ENCODE results near the gene MYO9A.

Gene MYO9A

GRCh38 chr15:71798641-71799040 is 319.3 kb downstream of the MYO9A start:
- WGBS, 2 experiments (ENCODE audit: insufficient coverage in 2 of 2), result 95% methylated on average over 5 to 6 of the region's 6 CpGs
- H3K4me1 ChIP-seq (ENCODE audit: control insufficient read depth, insufficient read depth, low read length, poor library complexity, severe bottlenecking), result no peaks in the 10 kb centered on the region

DNA sequence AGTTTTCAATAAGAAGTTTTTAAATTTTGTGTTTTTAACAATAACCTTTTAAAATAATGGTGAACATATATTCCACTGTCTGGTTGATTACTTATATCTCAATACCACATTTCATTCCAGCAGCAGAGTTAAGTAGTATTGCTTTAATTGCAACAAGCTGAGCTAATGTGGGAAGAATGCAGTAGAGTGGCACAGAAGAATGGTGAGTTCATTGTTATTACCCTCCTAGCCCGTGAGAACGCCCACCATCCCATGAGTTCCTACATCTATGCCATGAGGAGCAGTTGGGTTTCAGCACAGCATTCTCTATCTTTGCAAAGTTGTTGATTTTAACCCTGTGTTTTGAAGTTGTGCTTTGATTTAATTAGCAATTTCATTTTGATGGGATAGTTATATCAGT is 325.4 kb downstream of the MYO9A start:
- Histone ChIP-seq H3K9me3 (ENCODE audit: control insufficient read depth, low read length) (no peaks in the 10 kb centered on the region), H3K4me1 (ENCODE audit: control insufficient read depth, insufficient read depth, low read length, poor library complexity, severe bottlenecking) (no peaks in the 10 kb centered on the region), H3K4me3 (ENCODE audit: extremely low read depth, insufficient read depth, low read length, poor library complexity, severe bottlenecking) (no peak overlapping the region), H3K27ac (ENCODE audit: low read depth, low read length, severe bottlenecking) (no peak overlapping the region), H3K36me3 (ENCODE audit: control insufficient read depth, insufficient read depth, low read length) (no peaks in the 10 kb centered on the region)
- WGBS, 2 experiments (ENCODE audit: insufficient coverage in 2 of 2), result no CpG with 5 or more reads among the region's 2 CpGs

More at GRCh38 chr15:71798641-71799040, 319.3 kb downstream of the MYO9A start:
- Histone ChIP-seq H3K9me3 (ENCODE audit: control insufficient read depth, low read length) (no peaks in the 10 kb centered on the region), H3K4me3 (ENCODE audit: extremely low read depth, insufficient read depth, low read length, poor library complexity, severe bottlenecking) (no peak overlapping the region), H3K27ac (ENCODE audit: low read depth, low read length, severe bottlenecking) (no peak overlapping the region), H3K36me3 (ENCODE audit: control insufficient read depth, insufficient read depth, low read length) (no peaks in the 10 kb centered on the region)

- Histone ChIP-seq H3K4me3 (ENCODE audit: extremely low read depth, insufficient read depth, low read length, poor library complexity, severe bottlenecking) (no peak overlapping the region), H3K4me1 (ENCODE audit: control insufficient read depth, insufficient read depth, low read length, poor library complexity, severe bottlenecking) (no peaks in the 10 kb centered on the region), H3K27ac (ENCODE audit: low read depth, low read length, severe bottlenecking) (no peak overlapping the region), H3K9me3 (ENCODE audit: control insufficient read depth, low read length) (no peaks in the 10 kb centered on the region), H3K36me3 (ENCODE audit: control insufficient read depth, insufficient read depth, low read length) (no peaks in the 10 kb centered on the region)
- 93 to 95% methylated on average over 6 to 7 of the region's 7 CpGs for WGBS, 2 experiments (ENCODE audit: insufficient coverage in 2 of 2)
These were observed 326.0 kb downstream of the MYO9A start for GRCh38 chr15:71791975-71792374.

DNA sequence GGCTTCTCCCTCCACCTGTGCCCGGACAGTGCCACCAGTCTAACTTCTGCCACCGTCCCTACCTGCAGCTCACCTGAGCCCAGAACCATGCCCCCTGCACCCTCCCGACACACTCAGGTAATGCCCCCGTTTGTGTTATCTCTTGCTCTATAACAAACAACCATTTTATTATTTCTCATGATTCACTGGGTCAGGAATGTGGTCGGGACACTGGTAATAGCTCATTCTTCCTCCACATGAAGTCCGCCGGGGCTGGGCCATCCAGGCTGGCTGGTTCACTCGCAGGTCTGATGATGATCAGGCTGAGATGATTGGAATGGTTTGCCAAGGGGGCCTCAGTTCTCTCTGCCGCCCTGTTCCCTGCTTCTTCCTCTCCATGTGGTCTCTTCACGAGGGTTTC is 327.9 kb downstream of the MYO9A start:
- Histone ChIP-seq H3K36me3 (ENCODE audit: control insufficient read depth, insufficient read depth, low read length) (no peaks in the 10 kb centered on the region), H3K4me3 (ENCODE audit: extremely low read depth, insufficient read depth, low read length, poor library complexity, severe bottlenecking) (no peak overlapping the region), H3K27ac (ENCODE audit: low read depth, low read length, severe bottlenecking) (no peak overlapping the region), H3K4me1 (ENCODE audit: control insufficient read depth, insufficient read depth, low read length, poor library complexity, severe bottlenecking) (no peaks in the 10 kb centered on the region), H3K9me3 (ENCODE audit: control insufficient read depth, low read length) (no peaks in the 10 kb centered on the region)
- 91 to 92% methylated on average over 7 to 8 of the region's 10 CpGs for WGBS, 2 experiments (ENCODE audit: insufficient coverage in 2 of 2)

DNA sequence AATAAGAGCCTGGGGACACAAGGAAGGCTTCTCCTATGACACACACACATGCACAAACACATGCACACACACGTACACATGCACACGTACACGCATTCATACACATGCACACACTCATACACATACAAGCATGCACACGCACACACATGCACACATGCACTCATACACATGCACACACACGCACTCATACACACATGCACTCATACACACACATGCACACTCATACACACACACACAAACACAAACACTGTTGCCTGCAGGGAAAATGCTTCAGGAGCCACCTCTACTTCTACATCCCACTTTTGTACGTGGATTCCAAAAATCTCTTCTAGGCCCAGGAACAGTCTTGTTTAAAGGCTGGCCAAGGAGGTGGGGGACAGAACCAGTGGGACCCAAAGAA is 328.3 kb downstream of the MYO9A start:
- no peaks in the 10 kb centered on the region for H3K4me1 ChIP-seq (ENCODE audit: control insufficient read depth, insufficient read depth, low read length, poor library complexity, severe bottlenecking)
- no peaks in the 10 kb centered on the region for H3K36me3 ChIP-seq (ENCODE audit: control insufficient read depth, insufficient read depth, low read length)
- no peak overlapping the region for H3K4me3 ChIP-seq (ENCODE audit: extremely low read depth, insufficient read depth, low read length, poor library complexity, severe bottlenecking)
- no peak overlapping the region for H3K27ac ChIP-seq (ENCODE audit: low read depth, low read length, severe bottlenecking)
- no peaks in the 10 kb centered on the region for H3K9me3 ChIP-seq (ENCODE audit: control insufficient read depth, low read length)
- 85 to 99% methylated on average over 6 of the region's 6 CpGs for WGBS, 2 experiments (ENCODE audit: insufficient coverage in 2 of 2)

- Histone ChIP-seq H3K36me3 (ENCODE audit: control insufficient read depth, insufficient read depth, low read length) (no peaks in the 10 kb centered on the region), H3K9me3 (ENCODE audit: control insufficient read depth, low read length) (no peaks in the 10 kb centered on the region), H3K4me3 (ENCODE audit: extremely low read depth, insufficient read depth, low read length, poor library complexity, severe bottlenecking) (no peak overlapping the region), H3K27ac (ENCODE audit: low read depth, low read length, severe bottlenecking) (no peak overlapping the region), H3K4me1 (ENCODE audit: control insufficient read depth, insufficient read depth, low read length, poor library complexity, severe bottlenecking) (no peaks in the 10 kb centered on the region)
- 96 to 98% methylated on average over 13 to 14 of the region's 15 CpGs for WGBS, 2 experiments (ENCODE audit: insufficient coverage in 2 of 2)
These were observed 329.0 kb downstream of the MYO9A start for GRCh38 chr15:71788646-71789579.

GRCh38 chr15:71786673-71787072 is 331.3 kb downstream of the MYO9A start:
- Histone ChIP-seq H3K9me3 (ENCODE audit: control insufficient read depth, low read length) (no peaks in the 10 kb centered on the region), H3K36me3 (ENCODE audit: control insufficient read depth, insufficient read depth, low read length) (no peaks in the 10 kb centered on the region), H3K4me1 (ENCODE audit: control insufficient read depth, insufficient read depth, low read length, poor library complexity, severe bottlenecking) (no peaks in the 10 kb centered on the region), H3K4me3 (ENCODE audit: extremely low read depth, insufficient read depth, low read length, poor library complexity, severe bottlenecking) (no peak overlapping the region), H3K27ac (ENCODE audit: low read depth, low read length, severe bottlenecking) (no peak overlapping the region)
- 92 to 94% methylated on average over 4 to 7 of the region's 7 CpGs for WGBS, 2 experiments (ENCODE audit: insufficient coverage in 2 of 2)

- Histone ChIP-seq H3K4me3 (ENCODE audit: extremely low read depth, insufficient read depth, low read length, poor library complexity, severe bottlenecking) (no peak overlapping the region), H3K9me3 (ENCODE audit: control insufficient read depth, low read length) (no peaks in the 10 kb centered on the region), H3K4me1 (ENCODE audit: control insufficient read depth, insufficient read depth, low read length, poor library complexity, severe bottlenecking) (no peaks in the 10 kb centered on the region), H3K36me3 (ENCODE audit: control insufficient read depth, insufficient read depth, low read length) (no peaks in the 10 kb centered on the region), H3K27ac (ENCODE audit: low read depth, low read length, severe bottlenecking) (no peak overlapping the region)
- 93 to 100% methylated on average over 1 to 2 of the region's 2 CpGs for WGBS, 2 experiments (ENCODE audit: insufficient coverage in 2 of 2)
These were observed 332.0 kb downstream of the MYO9A start for GRCh38 chr15:71785996-71786395.

DNA sequence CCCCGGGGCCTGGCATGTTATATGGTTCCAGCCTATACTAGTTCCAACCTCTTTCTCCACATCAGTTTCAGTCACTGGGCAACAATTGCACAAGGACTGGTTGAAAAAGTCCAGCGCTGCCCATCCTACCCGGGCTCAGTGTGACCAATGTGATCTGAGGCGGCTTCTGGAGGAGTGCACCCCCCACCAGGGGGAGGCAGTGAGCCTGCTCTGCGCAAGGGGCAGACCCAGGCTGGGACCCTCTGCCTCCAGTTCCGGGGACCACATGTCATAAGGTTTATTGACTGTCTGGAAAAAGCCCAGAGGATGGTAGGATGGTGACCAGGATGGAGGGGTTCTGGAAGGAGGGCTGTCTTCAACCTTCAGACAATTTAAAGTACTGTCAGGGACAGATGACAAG is 333.2 kb downstream of the MYO9A start:
- WGBS, 2 experiments (ENCODE audit: insufficient coverage in 2 of 2), result 72 to 80% methylated on average over 4 to 6 of the region's 6 CpGs
- Histone ChIP-seq H3K36me3 (ENCODE audit: control insufficient read depth, insufficient read depth, low read length) (no peaks in the 10 kb centered on the region), H3K9me3 (ENCODE audit: control insufficient read depth, low read length) (no peaks in the 10 kb centered on the region), H3K27ac (ENCODE audit: low read depth, low read length, severe bottlenecking) (no peak overlapping the region), H3K4me1 (ENCODE audit: control insufficient read depth, insufficient read depth, low read length, poor library complexity, severe bottlenecking) (no peaks in the 10 kb centered on the region), H3K4me3 (ENCODE audit: extremely low read depth, insufficient read depth, low read length, poor library complexity, severe bottlenecking) (no peak overlapping the region)

DNA sequence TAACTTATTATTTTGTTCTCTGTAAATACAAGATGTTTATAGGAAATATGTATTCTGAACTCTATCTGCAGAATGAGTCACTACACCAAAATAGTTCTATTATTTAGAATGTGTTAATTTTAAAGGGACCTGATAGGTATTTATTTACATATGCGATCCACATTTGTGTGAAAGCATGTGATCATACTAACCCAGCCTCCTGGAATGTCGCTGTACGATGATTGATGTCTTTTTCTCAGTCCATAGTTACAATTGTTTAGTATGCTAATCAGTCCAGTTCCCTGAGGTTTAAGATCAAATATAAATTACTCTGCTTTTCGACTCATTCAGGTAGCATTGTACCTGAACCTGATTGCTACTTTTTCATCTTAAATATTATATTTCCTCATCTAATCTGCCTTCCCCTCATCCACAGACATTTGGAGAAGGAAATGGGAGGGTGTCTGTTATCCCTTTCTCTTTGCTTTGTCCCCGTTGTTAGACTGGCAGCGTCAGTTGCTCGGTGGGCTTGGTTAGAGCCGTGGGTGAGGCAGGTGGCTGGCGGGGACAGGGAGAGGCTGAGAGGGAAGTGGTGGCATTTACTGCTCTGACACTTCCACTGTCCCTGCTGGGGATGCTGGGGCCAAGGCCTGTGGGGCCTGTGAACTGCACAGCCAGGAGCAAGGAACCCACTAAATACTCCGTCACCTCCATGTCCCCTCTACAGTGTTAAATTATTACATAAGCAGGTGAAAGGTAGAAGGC is 335.4 kb downstream of the MYO9A start:
- WGBS, 2 experiments (ENCODE audit: insufficient coverage in 2 of 2), result 85% methylated on average over 4 of the region's 10 CpGs; no CpG with 5 or more reads in 1 of the 2 experiments
- Histone ChIP-seq H3K27ac (ENCODE audit: low read depth, low read length, severe bottlenecking) (no peak overlapping the region), H3K4me3 (ENCODE audit: extremely low read depth, insufficient read depth, low read length, poor library complexity, severe bottlenecking) (no peak overlapping the region), H3K36me3 (ENCODE audit: control insufficient read depth, insufficient read depth, low read length) (no peaks in the 10 kb centered on the region), H3K9me3 (ENCODE audit: control insufficient read depth, low read length) (no peaks in the 10 kb centered on the region), H3K4me1 (ENCODE audit: control insufficient read depth, insufficient read depth, low read length, poor library complexity, severe bottlenecking) (peaks cover 5% of the 10 kb centered on the region)

DNA sequence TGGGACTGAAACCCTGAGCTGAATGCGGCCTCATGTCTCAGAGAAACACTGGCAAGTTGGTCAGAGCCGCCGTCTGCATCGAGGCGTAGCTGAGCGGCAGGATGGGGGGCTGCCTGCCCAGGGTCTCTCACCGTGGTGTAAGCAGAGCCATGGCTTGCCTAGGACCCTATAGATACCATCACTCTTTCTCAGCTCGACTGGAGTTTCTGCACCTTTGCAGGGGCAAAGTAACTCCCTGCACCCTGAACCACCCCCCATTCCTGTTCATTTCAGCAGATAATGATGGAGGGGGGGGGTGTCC is 336.0 kb downstream of the MYO9A start:
- Histone ChIP-seq H3K9me3 (ENCODE audit: control insufficient read depth, low read length) (no peaks in the 10 kb centered on the region), H3K36me3 (ENCODE audit: control insufficient read depth, insufficient read depth, low read length) (no peaks in the 10 kb centered on the region), H3K4me3 (ENCODE audit: extremely low read depth, insufficient read depth, low read length, poor library complexity, severe bottlenecking) (no peak overlapping the region), H3K4me1 (ENCODE audit: control insufficient read depth, insufficient read depth, low read length, poor library complexity, severe bottlenecking) (peaks cover 5% of the 10 kb centered on the region), H3K27ac (ENCODE audit: low read depth, low read length, severe bottlenecking) (no peak overlapping the region)
- 89 to 98% methylated on average over 7 of the region's 8 CpGs for WGBS, 2 experiments (ENCODE audit: insufficient coverage in 2 of 2)

All from mesodermal cell (in vitro differentiated cells).